ENCODE results near the gene BEND7. TPM values are rescaled to one million over a fixed set of nuclear protein-coding genes. Genes with fewer than 3 reads are reported as not detected.
"Not testable (repeated sequence)": the region's sequence is repeated elsewhere in the genome, so short reads cannot be mapped to it uniquely, and the experiment has no call there.

BEND7 gene
- total RNA-seq, 1 experiment from 2014 or later: 12.8 TPM

GRCh38 chr10:13542533-13542932 lies 13.7 kb upstream of the BEND7 start:
- no peaks in the 10 kb centered on the region; the same call in 1 of the 2 replicates for H3K4me1 Mint-ChIP-seq
- no peak for DNase-seq (ENCODE audit: low spot score)
- no peaks in the 10 kb centered on the region for H3K36me3 Mint-ChIP-seq
- no peak overlapping the region for H3K4me3 Mint-ChIP-seq
- peaks cover 8% of the 10 kb centered on the region; the same call in 1 of the 2 replicates for H3K27me3 Mint-ChIP-seq (ENCODE audit: low read depth)
- H3K27ac Mint-ChIP-seq: no peak overlapping the region
- H3K9me3 Mint-ChIP-seq: no peaks in the 10 kb centered on the region
- no peak for ATAC-seq
- TF ChIP-seq ETV6 (CRISPR knock-in tag; IDR thresholded peaks at IDR 0.05) (no peak), SOX15 (CRISPR knock-in tag; IDR thresholded peaks at IDR 0.05) (no peak), ZNF121 (CRISPR knock-in tag; IDR thresholded peaks at IDR 0.05) (no peak), E2F4 (CRISPR knock-in tag; IDR thresholded peaks at IDR 0.05; ENCODE audit: borderline replicate concordance, low read depth) (no peak), PRRX2 (CRISPR knock-in tag; IDR thresholded peaks at IDR 0.05) (no peak), ELF4 (CRISPR knock-in tag; IDR thresholded peaks at IDR 0.05; ENCODE audit: low read depth) (no peak), JUN (CRISPR knock-in tag; IDR thresholded peaks at IDR 0.05) (no peak), IRF1 (CRISPR knock-in tag; IDR thresholded peaks at IDR 0.05) (no peak), IRF2 (CRISPR knock-in tag; IDR thresholded peaks at IDR 0.05; ENCODE audit: borderline replicate concordance, low read depth) (no peak), CREB1 (CRISPR knock-in tag; IDR thresholded peaks at IDR 0.05) (no peak), STAT6 (CRISPR knock-in tag; conservative IDR thresholded peaks at IDR 0.05; ENCODE audit: low read depth) (no peak), GTF2I (CRISPR knock-in tag; conservative IDR thresholded peaks at IDR 0.05) (no peak), AFF4 (CRISPR knock-in tag; IDR thresholded peaks at IDR 0.05; ENCODE audit: borderline replicate concordance) (no peak), FOXJ3 (CRISPR knock-in tag; IDR thresholded peaks at IDR 0.05; ENCODE audit: borderline replicate concordance) (no peak), PRDM15 (CRISPR knock-in tag; IDR thresholded peaks at IDR 0.05) (no peak), CBFB (CRISPR knock-in tag; IDR thresholded peaks at IDR 0.05; ENCODE audit: low read depth) (no peak), TCF7 (CRISPR knock-in tag; IDR thresholded peaks at IDR 0.05; ENCODE audit: low read depth) (no peak)
- TF ChIP-seq, protein P1, sequence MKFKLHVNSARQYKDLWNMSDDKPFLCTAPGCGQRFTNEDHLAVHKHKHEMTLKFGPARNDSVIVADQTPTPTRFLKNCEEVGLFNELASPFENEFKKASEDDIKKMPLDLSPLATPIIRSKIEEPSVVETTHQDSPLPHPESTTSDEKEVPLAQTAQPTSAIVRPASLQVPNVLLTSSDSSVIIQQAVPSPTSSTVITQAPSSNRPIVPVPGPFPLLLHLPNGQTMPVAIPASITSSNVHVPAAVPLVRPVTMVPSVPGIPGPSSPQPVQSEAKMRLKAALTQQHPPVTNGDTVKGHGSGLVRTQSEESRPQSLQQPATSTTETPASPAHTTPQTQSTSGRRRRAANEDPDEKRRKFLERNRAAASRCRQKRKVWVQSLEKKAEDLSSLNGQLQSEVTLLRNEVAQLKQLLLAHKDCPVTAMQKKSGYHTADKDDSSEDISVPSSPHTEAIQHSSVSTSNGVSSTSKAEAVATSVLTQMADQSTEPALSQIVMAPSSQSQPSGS (CRISPR knock-in tag; IDR thresholded peaks at IDR 0.05; ENCODE audit: borderline replicate concordance, low read depth): no peak
- CTCF ChIA-PET: interaction anchor here (1.1 kb wide), 1 partner anchor 44 kb away, joined by 5 read pairs; the partner anchor contains the start of gene PRPF18
- POLR2A ChIA-PET: no interaction called here

DNA sequence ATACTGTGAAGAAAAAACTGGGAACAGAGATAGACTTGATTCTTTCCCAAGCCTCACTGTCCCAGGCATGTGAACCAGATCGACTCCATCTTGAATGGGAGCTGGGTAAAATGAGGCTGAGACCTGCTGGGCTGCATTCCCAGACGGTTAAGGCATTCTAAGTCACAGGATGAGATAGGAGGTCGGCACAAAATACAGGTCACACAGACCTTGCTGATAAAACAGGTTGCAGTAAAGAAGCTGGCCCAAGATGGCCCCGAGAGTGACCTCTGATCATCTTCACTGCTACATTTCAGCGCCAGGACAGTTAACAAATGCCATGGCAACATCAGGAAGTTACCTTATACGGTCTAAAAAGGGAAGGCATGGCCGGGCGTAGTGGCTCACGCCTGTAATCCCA lies 9.2 kb upstream of the BEND7 start:
- H3K27ac Mint-ChIP-seq; POLR2A ChIA-PET; DNase-seq (ENCODE audit: low spot score); H3K4me3 Mint-ChIP-seq; ATAC-seq; H3K36me3 Mint-ChIP-seq; H3K9me3 Mint-ChIP-seq; H3K27me3 Mint-ChIP-seq (ENCODE audit: low read depth): not testable (repeated sequence)
- CTCF ChIA-PET: interaction anchor here (0.6 to 2.7 kb wide), 9 partner anchors 17 to 236 kb away, joined by 3 to 88 read pairs (median 10); partner anchors contain the start of gene PRPF18
- H3K4me1 Mint-ChIP-seq: peaks cover 12% of the 10 kb centered on the region

Data from WTC11 (cell line).